IMR-90 (cell line): Measurements from ENCODE around the gene ETS1.

Experiments used
- CEBPB ChIP-seq: IDR thresholded peaks from 2 replicates; pipeline ENCODE4 v1.6.1; 2012; ENCODE audit warnings: low read depth, low read length, improper control_type of control experiment
- CHD1 ChIP-seq: IDR thresholded peaks from 2 replicates; pipeline ENCODE4 v1.6.1; 2012; ENCODE audit warnings: low read depth, low read length, improper control_type of control experiment
- CTCF ChIP-seq: conservative IDR thresholded peaks from 2 replicates; pipeline ENCODE4 v1.5.1; 2012; ENCODE audit warnings: mild to moderate bottlenecking, low read depth, low read length, improper control_type of control experiment
- ELK1 ChIP-seq: fragments of 150-350 bp; IDR thresholded peaks from 2 replicates; pipeline ENCODE4 v1.6.1; 2016; ENCODE audit warnings: low read depth, mild to moderate bottlenecking, low read length, moderate library complexity, borderline replicate concordance
- FOS ChIP-seq: fragments of 150-350 bp; IDR thresholded peaks from 2 replicates; pipeline ENCODE4 v1.6.1; 2016; ENCODE audit warnings: low read depth, low read length
- MAZ ChIP-seq: IDR thresholded peaks from 2 replicates; pipeline ENCODE4 v1.6.1; 2012; ENCODE audit warnings: low read depth, mild to moderate bottlenecking, low read length, improper control_type of control experiment, moderate library complexity, borderline replicate concordance
- MXI1 ChIP-seq: IDR thresholded peaks from 2 replicates; pipeline ENCODE4 v1.6.1; 2012; ENCODE audit warnings: low read depth, mild to moderate bottlenecking, low read length, moderate library complexity, borderline replicate concordance
- NFE2L2 ChIP-seq: fragments of 150-350 bp; IDR thresholded peaks from 2 replicates; pipeline ENCODE4 v1.6.1; 2016; ENCODE audit warnings: low read depth, mild to moderate bottlenecking, low read length
- POLR2A ChIP-seq: IDR thresholded peaks from 2 replicates; pipeline ENCODE4 v1.6.1; 2012; ENCODE audit warnings: mild to moderate bottlenecking, low read depth, low read length
- RAD21 ChIP-seq: IDR thresholded peaks from 2 replicates; pipeline ENCODE4 v1.6.1; 2012; ENCODE audit warnings: low read length, improper control_type of control experiment
- RCOR1 ChIP-seq: IDR thresholded peaks from 2 replicates; pipeline ENCODE4 v1.6.1; 2012; ENCODE audit warnings: mild to moderate bottlenecking, low read length, improper control_type of control experiment; ENCODE audit not compliant: insufficient replicate concordance
- RFX5 ChIP-seq: IDR thresholded peaks from 2 replicates; pipeline ENCODE4 v1.8.0; 2012; ENCODE audit warnings: low read depth, mild to moderate bottlenecking, low read length, moderate library complexity
- SMC3 ChIP-seq: fragments of 150-350 bp; IDR thresholded peaks from 2 replicates; pipeline ENCODE4 v1.6.1; 2016; ENCODE audit warnings: low read depth, mild to moderate bottlenecking, antibody characterized with exemption, low read length, moderate library complexity
- USF2 ChIP-seq: fragments of 150-350 bp; IDR thresholded peaks from 2 replicates; pipeline ENCODE4 v1.6.1; 2017; ENCODE audit warnings: mild to moderate bottlenecking, antibody characterized with exemption, low read length, low read depth

GRCh38 chr11:128412847-128413791 lies 174.2 kb downstream of the ETS1 start:
- TF ChIP-seq CTCF (no peak), POLR2A (no peak), CEBPB (no peak), CHD1 (no peak), USF2 (no peak), SMC3 (no peak), FOS (0 out of 2 replicates have a peak, but pooled peaks have one; percentile 20), RFX5 (no peak), MXI1 (no peak), ELK1 (no peak), MAZ (no peak), RCOR1 (no peak), RAD21 (no peak), NFE2L2 (no peak)
